GM18498 (cell line): ENCODE data around the gene USP34.
"Not testable (repeated sequence)": the region's sequence is repeated elsewhere in the genome, so short reads cannot be mapped to it uniquely, and the experiment has no call there.

Source experiments
- ATAC-seq: cut with Tn5 transposase; IDR thresholded peaks from one replicate; pipeline ENCODE4 v1.9.1; 2021; ENCODE audit warnings: mild to moderate bottlenecking, moderate library complexity; ENCODE audit not compliant: unreplicated experiment

The USP34 gene, protein sequence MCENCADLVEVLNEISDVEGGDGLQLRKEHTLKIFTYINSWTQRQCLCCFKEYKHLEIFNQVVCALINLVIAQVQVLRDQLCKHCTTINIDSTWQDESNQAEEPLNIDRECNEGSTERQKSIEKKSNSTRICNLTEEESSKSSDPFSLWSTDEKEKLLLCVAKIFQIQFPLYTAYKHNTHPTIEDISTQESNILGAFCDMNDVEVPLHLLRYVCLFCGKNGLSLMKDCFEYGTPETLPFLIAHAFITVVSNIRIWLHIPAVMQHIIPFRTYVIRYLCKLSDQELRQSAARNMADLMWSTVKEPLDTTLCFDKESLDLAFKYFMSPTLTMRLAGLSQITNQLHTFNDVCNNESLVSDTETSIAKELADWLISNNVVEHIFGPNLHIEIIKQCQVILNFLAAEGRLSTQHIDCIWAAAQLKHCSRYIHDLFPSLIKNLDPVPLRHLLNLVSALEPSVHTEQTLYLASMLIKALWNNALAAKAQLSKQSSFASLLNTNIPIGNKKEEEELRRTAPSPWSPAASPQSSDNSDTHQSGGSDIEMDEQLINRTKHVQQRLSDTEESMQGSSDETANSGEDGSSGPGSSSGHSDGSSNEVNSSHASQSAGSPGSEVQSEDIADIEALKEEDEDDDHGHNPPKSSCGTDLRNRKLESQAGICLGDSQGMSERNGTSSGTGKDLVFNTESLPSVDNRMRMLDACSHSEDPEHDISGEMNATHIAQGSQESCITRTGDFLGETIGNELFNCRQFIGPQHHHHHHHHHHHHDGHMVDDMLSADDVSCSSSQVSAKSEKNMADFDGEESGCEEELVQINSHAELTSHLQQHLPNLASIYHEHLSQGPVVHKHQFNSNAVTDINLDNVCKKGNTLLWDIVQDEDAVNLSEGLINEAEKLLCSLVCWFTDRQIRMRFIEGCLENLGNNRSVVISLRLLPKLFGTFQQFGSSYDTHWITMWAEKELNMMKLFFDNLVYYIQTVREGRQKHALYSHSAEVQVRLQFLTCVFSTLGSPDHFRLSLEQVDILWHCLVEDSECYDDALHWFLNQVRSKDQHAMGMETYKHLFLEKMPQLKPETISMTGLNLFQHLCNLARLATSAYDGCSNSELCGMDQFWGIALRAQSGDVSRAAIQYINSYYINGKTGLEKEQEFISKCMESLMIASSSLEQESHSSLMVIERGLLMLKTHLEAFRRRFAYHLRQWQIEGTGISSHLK (N-terminal part only)

DNA sequence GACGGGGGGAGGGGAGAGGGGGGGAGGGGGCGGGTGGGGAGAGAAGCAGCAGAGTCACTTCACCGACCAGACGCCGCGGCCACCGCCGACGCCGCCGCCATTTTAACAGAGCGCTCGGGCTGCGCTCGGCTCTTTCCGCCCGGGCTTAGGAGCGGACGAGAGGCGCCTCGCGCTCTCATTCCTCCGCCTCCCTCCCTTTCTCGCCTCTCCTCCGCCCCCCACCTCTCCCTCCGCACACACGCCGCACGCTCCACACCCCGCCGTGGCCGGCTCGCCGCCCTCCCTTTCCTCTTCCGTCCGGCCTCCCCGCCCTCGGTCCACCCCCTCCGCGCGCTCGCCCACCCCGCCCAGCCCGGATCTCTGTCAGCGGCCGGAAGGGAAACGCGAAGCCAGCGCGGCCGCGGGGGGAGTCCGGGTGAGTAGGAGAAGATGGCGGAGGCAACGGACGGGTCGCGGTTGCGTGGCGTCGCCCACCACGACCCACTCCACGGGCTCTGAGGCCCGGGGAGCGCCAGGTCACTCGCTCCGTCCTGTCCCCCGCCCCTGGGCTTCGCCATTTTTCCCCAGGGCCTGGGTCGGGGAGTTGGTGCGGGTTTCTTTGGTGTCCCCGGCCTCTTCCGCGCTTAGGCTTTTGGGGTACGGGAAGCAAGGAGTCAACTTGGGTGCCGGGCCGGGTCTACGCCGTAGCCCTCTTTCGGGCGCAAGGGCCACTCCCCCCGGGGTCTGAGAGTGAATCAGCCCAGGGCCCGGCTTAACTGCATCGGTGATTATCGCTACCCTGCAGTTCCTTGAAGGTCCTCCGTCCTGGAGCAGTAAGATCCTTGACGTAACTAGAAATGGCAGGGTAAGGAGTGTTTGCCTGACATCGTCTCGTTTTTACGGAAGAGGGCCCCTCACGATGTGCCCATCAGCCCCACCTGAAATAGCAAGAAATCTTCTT, at the start of gene USP34:
USP34 (minus strand) TSS at position 123 of the 940 bp plus-strand sequence. CDS start 395 bp downstream, outside the sequence.
- ATAC-seq: peak; percentile 81

DNA sequence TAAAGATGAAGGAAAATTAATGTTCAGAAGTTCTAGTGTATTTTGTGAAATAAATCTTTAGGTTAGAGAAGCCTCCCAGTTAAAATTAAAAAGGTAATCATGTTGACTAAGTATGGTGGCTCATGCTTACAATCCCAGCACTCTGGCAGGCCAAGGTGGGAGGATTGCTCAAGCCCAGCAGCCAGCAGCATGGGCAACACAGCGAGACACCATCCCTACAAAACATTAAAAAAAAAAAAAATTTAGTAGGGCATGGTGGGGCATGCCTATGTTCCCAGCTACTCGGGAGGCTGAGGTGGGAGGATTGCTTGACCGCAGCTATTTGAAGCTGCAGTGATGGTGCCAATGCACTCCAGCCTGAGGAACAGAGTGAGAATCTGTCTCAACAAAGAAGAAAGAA, 49.4 kb upstream of the USP34 start:
- no peak for ATAC-seq

DNA sequence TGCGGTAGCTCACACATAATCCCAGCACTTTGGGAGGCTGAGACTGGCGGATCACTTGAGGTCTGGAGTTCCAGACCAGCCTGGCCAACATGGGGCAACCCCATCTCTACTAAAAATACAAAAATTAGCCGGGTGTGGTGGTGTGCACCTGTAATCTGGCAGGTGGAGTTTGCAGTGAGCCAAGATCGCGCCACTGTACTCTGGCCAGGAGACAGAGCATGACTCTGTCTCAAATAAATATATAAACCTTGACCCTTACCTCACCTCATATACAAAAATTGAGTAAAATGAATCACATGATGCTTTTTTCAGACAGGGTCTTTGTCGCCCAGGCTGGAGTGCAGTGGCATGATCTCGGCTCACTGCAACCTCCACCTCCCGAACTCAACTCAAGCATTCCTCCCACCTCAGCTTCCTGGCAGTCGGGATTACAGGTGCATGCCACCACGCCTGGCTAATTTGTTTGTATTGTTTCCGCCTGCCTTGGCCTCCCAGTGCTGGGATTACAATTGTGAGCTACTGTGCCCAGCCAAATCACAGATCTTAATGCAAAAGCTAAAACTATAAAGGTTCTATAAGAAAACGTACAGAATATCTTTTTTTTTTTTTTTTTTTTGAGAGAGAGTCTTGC, 42.0 kb upstream of the USP34 start:
- ATAC-seq: no peak

DNA sequence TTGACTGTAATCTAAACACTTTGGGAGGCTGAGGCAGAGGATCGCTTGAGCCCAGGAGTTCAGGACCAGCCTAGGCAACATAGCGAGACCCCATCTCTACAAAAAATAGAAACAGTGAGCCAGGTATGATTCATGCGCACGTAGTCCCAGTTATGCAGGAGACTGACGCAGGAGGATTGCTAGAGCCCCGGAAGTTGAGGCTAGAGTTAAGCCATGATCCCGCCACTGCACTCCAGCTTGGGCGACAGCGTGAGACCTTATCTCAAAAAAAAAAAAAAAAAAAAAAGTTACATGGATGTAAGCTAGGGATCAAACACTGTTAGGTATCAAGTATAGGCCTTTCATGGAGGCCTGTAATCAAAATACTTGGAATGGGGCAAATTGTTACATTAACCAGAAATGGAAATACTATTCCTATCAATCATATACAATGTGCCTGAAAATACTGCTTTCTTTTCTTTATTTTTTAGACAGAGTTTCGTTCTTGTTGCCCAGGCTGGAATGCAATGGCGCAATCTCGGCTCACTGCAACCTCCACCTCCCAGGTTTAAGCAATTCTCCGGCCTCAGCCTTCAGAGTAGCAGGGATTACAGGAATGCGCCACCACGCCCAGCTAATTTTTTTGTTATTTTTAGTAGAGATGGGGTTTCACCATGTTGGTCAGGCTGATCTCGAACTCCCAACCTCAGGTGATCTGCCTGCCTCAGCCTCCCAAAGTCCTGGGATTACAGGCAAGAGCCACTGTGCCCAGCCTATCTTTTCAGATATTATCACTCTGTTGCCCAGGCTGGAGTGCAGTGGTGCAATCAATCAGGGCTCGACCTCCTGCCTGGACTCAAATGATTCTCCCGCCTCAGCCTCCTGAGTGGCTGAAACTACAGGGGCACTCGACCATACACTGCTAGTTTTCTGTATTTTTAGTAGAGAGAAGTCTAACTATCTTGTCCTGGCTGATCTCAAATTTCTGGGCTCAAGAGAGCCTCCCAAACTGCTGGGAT, 40.1 kb upstream of the USP34 start:
- no peak for ATAC-seq

DNA sequence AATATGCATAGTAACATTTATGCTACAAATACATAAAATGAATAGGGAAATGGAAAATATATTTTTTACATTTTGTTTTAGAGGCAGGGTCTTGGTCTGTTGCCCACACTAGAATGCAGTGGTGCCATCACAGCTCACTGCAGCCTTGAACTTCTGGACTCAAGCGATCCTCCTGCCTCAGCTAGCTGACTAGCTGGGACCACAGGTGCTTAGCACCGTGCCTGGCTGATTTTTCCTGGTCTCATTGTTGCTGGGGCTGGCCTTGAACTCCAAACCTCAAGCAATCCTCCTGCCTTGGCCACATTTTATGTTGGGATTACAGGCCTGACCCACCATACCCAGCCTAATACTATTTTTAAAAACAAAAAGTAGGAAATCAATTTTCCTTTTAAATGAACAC, 34.1 kb upstream of the USP34 start:
- ATAC-seq: no peak

DNA sequence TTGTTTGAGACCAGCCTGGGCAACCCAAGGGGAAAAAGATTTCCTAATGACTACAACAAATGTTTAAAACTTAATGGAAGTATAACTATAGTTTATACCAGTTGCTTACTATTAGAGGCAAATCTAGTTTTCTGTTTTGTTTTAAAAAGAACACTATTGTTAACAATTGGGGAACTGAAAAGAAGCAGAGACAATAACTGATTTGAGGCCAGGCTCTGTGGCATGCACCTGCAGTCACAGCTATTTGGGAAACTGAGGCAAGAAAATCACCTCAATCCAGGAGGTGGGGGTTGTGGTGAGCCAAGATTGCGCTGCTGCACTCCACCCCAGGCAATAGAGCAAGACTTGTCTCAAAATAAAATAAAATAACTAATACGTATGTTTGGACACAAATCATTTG, 28.2 kb upstream of the USP34 start:
- no peak for ATAC-seq

DNA sequence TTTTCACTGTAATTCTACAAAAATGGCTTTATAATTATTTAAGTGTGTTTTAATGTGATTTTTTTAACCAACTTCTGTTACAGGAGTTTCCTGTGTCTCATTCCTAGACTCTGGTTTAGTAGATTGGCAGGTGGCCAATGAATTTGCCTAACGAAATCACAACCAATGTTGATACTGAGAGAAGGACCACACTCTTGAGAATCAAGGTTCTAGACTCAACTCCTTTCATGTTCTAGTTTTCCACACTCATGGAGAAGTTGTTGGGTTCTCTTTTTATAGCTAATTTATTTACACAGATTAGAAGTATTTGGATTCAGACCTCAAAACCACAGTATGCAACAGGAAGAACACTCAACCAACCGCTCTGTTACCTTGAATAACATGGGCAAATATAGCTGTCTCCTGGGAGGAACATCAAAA, 22.6 kb upstream of the USP34 start:
- ATAC-seq: no peak

DNA sequence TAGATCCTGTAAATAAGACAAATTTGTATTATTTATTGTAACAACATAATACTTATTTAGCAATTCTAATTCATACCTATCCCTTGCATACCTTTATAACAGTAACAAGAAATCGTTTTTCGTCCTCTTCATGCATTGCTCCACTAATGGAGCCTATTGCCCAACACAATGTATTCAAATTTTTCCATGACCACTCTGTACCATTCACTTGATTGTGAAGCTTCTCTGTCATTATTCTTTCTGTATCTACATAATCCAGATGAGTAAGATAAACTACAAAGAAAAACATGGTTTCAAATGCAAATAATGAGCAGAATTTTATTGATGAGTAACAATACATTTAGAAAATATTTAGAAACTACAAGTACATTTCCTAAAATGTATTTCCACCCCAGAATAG, 21.6 kb upstream of the USP34 start:
- no peak for ATAC-seq

DNA sequence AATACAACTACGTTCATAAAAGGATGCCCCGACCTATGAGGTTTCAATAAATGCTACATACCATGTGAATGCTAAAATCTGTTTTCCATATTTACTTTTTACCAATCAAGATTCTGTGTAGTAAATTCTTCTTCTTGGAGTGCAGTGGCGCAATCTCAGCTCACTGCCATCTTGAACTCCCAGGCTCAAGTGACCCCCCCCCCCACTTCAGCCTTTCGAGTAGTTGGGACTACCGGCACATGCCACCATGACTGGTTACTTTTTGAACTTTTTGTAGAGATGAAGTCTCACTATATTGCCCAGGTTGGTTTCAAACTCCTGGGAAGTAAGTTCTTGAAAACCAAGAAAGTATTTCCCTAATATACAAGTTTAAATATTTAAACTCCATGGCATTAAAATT, 14.4 kb upstream of the USP34 start:
- no peak for ATAC-seq

DNA sequence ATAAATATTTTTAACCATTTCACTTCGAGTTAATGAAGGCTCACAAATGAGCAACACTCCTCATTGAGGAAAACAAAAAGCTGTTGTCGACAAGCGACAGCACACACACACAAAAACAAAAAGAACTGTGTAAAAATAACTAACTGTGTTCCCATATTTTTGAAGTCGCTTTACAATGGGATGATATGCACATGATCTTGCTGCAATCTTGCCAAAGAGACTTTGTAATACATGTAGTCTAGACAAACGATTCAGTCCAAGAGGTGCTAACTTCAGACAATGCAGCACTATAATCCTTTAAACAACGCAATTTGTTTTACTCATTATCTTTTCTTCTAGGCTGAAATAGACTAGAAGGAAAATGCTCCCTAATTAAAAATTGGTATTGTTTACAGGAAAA, 7.2 kb upstream of the USP34 start:
- no peak for ATAC-seq

DNA sequence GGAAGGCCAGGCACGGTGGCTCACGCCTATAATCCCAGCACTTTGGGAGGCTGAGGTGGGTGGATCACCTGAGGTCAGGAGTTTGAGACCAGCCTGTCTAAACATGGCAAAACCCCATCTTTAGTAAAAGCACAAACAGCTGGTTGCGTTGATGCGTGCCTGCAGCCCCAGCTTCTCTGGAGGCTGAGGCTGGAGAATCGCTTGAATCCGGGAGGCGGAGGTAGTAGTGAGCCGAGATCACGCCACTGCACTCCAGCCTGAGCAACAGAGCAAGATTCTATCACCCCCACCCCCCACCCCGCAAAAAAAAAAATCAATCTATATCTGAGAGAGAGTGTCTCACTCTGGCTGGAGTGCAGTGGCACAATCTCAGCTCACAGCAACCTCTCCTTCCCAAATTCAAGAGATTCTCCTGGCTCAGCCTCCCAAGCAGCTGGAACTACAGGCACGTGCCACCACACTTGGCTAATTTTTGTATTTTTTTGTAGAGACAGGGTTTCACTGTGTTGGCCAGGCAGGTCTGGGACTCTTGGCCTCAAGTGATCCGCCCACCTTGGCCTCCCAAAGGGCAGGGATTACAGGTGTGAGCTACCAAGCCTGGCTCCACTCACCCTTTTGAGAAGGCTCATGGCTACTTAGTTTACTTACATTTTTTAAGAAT, 6.2 kb upstream of the USP34 start:
- not testable (repeated sequence) for ATAC-seq

DNA sequence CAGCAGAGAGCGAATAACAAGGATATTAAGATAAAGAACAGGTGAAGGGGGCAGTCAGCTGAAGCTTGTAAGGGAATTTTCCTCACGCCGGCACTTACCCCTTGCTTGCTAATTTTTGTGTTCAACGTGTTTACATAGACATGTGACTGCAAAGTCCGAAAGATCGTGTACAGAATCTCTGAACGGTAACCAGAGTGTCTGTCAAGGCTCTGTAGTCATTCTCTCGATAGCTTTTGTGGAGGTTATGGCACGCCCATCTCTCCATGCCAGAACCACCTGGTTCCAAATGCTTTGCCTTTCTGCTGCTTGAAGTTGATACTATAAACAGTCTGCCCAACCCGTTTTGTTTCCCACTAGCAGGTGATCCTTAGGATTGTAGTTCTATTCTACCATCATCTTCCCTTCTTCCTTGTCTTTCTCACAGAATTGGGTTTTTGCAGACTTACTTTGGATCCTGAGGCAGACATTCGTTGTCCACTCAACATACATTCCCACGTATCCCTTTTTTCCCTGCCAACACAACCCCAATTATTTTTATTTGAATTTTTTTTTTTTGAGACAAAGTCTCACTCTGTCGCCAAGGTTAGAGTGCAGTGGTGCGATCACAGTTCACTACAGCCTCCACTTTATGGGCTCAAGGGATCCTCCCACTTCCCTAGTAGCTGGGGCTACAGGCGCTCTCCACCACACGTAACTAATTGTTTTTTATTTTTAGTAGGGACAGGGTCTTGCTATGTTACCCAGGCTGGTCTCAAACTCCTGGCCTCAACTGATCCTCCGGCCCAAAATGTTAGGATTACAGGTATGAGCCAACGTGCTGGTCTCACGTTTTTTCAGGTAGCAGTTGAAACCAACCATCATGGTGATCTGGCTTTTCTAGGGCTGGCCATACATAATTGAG, 1.3 kb upstream of the USP34 start:
- ATAC-seq: no peak

DNA sequence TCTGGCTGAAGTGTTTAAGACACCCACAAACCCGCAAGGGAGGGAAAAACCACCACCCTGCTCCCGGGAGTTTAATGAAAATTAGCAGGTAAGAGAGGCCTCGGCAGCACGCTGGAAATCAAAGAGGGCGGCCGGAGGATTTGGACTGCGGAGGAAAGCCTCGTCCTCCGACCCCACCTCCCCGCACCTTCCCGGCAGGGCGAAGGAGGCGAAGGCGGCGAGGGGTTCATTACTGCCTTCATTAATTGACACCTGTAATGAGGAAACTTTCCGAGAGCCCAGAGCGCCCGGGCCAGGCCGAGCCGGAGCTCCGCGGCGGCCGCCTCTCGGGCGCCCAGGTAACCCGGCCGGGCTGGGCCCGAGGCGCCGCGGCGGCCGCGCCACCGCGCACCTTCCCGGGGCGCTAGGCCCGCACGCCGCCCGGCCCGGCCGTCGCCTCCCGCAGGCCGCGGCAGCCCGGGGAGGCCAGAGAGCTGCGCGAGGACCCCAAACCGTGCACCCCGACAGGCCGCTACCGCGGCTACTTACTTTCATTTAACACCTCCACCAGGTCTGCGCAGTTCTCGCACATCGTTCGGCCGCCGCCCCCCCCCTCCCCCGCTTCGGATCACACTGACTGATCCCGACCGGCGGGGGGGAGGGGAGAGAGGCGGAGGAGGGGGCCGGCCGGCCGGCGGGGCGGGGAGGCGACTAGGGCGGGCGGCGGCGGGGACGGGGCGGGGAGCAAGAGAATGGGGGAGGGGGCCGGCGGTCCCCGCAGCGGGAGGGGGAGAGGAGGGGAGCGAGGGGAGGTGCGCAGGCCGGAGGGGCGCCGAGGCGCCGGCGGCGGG, 550 bp downstream of the USP34 start:
- peak; percentile 40 for ATAC-seq

DNA sequence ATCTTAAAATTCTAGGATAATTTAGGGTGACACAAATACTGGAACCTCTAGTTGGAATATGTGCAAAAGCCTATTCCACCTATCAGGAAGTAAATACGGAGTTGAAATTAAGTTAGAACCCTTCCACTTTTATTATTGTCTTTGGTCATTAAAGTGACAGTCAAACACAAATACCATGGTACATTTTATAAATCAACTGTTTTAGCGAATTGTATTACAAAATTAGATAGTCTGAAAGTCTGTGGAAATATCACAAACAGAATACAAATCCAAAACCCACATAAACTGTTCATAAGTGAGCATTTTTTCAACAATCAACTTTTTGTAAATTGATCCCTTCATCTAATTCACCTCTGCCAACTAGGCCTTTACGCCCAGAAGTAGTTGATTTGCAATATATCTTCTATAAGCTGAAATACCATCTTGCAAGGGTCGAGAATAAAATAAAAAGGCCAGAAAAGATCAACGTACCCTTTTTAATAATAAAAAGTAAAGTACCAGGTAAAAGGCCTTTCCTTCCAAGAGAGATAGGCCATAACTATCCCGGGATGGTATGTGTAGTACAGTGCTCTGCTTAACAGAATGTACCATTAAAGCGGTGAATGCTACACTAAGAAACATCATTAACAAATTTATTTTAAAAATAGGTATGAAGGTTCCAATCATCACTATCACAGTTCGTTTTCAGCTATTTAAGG, 1.3 kb downstream of the USP34 start:
- no peak for ATAC-seq

DNA sequence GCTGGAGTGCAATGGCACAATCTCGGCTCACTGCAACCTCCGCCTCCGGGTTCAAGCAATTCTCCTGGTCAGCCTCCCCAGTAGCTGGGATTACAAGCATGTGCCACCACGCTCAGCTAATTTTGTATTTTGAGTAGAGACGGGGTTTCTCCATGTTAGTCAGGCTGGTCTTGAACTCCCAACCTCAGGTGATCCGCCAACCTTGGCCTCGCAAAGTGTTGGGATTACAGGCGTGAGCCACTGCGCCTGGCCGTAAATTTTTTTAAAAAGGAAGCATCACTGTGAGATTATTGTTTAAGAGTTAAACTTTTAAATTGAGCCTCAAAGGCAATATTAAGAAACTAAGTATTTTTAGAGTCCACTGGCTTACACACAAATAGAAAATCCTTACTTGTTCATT, 2.7 kb downstream of the USP34 start:
- ATAC-seq: not testable (repeated sequence)
